K562 (cell line): Measurements from ENCODE around the gene SMIM30.

Experiments used
- EP300 ChIP-seq: IDR thresholded peaks from 2 replicates; pipeline ENCODE4 v1.6.1; 2012; ENCODE audit warnings: low read length, improper control_type of control experiment
- EZH2 ChIP-seq: IDR thresholded peaks from 2 replicates; pipeline ENCODE4 v1.6.1; 2012; ENCODE audit warnings: low read depth, mild to moderate bottlenecking, inconsistent platforms, low read length, borderline replicate concordance
- POLR2A ChIP-seq: fragments of 450-650 bp; conservative IDR thresholded peaks from 2 replicates; pipeline ENCODE4 v1.6.1; 2016
- U2AF1 ChIP-seq: fragments of 200-400 bp; formaldehyde crosslinking; optimal IDR thresholded peaks from 2 replicates; pipeline ENCODE3; 2017; ENCODE audit warnings: mild to moderate bottlenecking, low read depth, low read length, moderate library complexity
- ZNF212 ChIP-seq: fragments of 450-650 bp; formaldehyde crosslinking; IDR thresholded peaks from 2 replicates; pipeline ENCODE4 v1.4.0; 2020; ENCODE audit warnings: mild to moderate bottlenecking
- ZNF644 ChIP-seq: fragments of 200-800 bp; sonication (Bioruptor generic); IDR thresholded peaks from 2 replicates; pipeline ENCODE4 v1.6.1; 2016; ENCODE audit warnings: low read depth, missing genetic modification characterization, missing compliant biosample characterization
- TF ChIP-seq, protein P1 (sequence below), 3 experiments: IDR thresholded peaks in 2 of 3; conservative IDR thresholded peaks in 1 of 3; 2 replicates each; pipeline ENCODE4 v1.5.1; 2011 to 2012; ENCODE audit warnings: low read length in 3 of 3, mild to moderate bottlenecking in 3 of 3, control low read depth in 2 of 3, improper control_type of control experiment in 1 of 3, inconsistent platforms in 1 of 3, low read depth in 1 of 3, mixed read lengths in 1 of 3, moderate library complexity in 1 of 3; ENCODE audit not compliant: insufficient read depth in 2 of 3
- TF ChIP-seq, protein P2 (sequence below): fragments of 450-650 bp; IDR thresholded peaks from 2 replicates; pipeline ENCODE4 v1.6.1; 2017; ENCODE audit warnings: mild to moderate bottlenecking, moderate library complexity
- TF ChIP-seq, protein P3 (sequence below): sonication (generic); formaldehyde crosslinking; IDR thresholded peaks from 2 replicates; pipeline ENCODE4 v1.8.0; 2022; ENCODE audit warnings: mild to moderate bottlenecking, missing genetic modification reagents

DNA sequence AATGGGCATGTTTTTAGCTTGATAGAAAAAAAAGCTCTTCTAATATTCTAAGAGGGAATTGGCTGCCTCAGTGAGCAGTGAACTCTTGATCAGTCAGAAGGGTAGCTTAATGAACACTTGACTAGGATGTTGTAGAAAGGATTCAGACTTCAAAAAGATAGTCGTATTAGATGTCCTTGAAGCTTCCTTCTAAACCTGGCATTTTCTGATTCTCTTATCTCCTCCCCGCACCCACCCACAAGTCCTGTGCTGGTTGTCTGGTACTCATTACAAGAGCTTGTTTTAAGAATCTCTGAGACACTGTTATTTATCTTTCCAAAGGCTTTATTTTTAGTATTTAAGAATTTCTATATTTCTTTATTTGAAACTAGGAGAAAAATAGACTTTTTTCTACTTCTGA lies 7.4 kb upstream of the SMIM30 start:
- TF ChIP-seq ZNF212 (CRISPR knock-in tag) (no peak), EP300 (peak; percentile 37; the same call in 1 of the 2 replicates), ZNF644 (tag) (no peak), EZH2 (no peak), POLR2A (no peak), U2AF1 (no peak)
- TF ChIP-seq, protein P1, sequence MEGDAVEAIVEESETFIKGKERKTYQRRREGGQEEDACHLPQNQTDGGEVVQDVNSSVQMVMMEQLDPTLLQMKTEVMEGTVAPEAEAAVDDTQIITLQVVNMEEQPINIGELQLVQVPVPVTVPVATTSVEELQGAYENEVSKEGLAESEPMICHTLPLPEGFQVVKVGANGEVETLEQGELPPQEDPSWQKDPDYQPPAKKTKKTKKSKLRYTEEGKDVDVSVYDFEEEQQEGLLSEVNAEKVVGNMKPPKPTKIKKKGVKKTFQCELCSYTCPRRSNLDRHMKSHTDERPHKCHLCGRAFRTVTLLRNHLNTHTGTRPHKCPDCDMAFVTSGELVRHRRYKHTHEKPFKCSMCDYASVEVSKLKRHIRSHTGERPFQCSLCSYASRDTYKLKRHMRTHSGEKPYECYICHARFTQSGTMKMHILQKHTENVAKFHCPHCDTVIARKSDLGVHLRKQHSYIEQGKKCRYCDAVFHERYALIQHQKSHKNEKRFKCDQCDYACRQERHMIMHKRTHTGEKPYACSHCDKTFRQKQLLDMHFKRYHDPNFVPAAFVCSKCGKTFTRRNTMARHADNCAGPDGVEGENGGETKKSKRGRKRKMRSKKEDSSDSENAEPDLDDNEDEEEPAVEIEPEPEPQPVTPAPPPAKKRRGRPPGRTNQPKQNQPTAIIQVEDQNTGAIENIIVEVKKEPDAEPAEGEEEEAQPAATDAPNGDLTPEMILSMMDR (IDR thresholded peaks at IDR 0.05 in 2 of 3, conservative IDR thresholded peaks at IDR 0.05 in 1 of 3; ENCODE audit: insufficient read depth in 2 of 3, low read depth in 1 of 3, low read length in 3 of 3) = no peak
- TF ChIP-seq, protein P2, sequence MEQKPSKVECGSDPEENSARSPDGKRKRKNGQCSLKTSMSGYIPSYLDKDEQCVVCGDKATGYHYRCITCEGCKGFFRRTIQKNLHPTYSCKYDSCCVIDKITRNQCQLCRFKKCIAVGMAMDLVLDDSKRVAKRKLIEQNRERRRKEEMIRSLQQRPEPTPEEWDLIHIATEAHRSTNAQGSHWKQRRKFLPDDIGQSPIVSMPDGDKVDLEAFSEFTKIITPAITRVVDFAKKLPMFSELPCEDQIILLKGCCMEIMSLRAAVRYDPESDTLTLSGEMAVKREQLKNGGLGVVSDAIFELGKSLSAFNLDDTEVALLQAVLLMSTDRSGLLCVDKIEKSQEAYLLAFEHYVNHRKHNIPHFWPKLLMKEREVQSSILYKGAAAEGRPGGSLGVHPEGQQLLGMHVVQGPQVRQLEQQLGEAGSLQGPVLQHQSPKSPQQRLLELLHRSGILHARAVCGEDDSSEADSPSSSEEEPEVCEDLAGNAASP = no peak
- TF ChIP-seq, protein P3, sequence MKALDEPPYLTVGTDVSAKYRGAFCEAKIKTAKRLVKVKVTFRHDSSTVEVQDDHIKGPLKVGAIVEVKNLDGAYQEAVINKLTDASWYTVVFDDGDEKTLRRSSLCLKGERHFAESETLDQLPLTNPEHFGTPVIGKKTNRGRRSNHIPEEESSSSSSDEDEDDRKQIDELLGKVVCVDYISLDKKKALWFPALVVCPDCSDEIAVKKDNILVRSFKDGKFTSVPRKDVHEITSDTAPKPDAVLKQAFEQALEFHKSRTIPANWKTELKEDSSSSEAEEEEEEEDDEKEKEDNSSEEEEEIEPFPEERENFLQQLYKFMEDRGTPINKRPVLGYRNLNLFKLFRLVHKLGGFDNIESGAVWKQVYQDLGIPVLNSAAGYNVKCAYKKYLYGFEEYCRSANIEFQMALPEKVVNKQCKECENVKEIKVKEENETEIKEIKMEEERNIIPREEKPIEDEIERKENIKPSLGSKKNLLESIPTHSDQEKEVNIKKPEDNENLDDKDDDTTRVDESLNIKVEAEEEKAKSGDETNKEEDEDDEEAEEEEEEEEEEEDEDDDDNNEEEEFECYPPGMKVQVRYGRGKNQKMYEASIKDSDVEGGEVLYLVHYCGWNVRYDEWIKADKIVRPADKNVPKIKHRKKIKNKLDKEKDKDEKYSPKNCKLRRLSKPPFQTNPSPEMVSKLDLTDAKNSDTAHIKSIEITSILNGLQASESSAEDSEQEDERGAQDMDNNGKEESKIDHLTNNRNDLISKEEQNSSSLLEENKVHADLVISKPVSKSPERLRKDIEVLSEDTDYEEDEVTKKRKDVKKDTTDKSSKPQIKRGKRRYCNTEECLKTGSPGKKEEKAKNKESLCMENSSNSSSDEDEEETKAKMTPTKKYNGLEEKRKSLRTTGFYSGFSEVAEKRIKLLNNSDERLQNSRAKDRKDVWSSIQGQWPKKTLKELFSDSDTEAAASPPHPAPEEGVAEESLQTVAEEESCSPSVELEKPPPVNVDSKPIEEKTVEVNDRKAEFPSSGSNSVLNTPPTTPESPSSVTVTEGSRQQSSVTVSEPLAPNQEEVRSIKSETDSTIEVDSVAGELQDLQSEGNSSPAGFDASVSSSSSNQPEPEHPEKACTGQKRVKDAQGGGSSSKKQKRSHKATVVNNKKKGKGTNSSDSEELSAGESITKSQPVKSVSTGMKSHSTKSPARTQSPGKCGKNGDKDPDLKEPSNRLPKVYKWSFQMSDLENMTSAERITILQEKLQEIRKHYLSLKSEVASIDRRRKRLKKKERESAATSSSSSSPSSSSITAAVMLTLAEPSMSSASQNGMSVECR (CRISPR knock-in tag) = no peak
